ENCODE measurements around the gene OTOG. TPM values are rescaled to one million over a fixed set of nuclear protein-coding genes. Genes with fewer than 3 reads are reported as not detected.

Gene OTOG
- total RNA-seq, 1 donor from 2014 or later = not detected

GRCh38 chr11:17548444-17548843, 1.4 kb downstream of the OTOG start:
- no peak overlapping the region for H3K4me3 Mint-ChIP-seq (ENCODE audit: low read depth)
- no peak overlapping the region for H3K27ac Mint-ChIP-seq
- intact Hi-C loops (cut with micrococcal nuclease) = no loop called here
- H3K27me3 Mint-ChIP-seq (ENCODE audit: low read depth) = peaks cover 29% of the 10 kb centered on the region
- no peaks in the 10 kb centered on the region for H3K36me3 Mint-ChIP-seq (ENCODE audit: low read depth)
- peaks cover 13% of the 10 kb centered on the region for H3K4me1 Mint-ChIP-seq (ENCODE audit: low read depth)
- no peak for DNase-seq (ENCODE audit: low spot score)
- no peaks in the 10 kb centered on the region for H3K9me3 Mint-ChIP-seq

GRCh38 chr11:17550450-17551346, 3.6 kb downstream of the OTOG start:
- H3K4me3 Mint-ChIP-seq (ENCODE audit: low read depth) = no peak overlapping the region
- intact Hi-C loops (cut with micrococcal nuclease) = no loop called here
- no peaks in the 10 kb centered on the region for H3K9me3 Mint-ChIP-seq
- no peaks in the 10 kb centered on the region for H3K36me3 Mint-ChIP-seq (ENCODE audit: low read depth)
- DNase-seq (ENCODE audit: low spot score) = no peak
- H3K27me3 Mint-ChIP-seq (ENCODE audit: low read depth) = peaks cover 20% of the 10 kb centered on the region
- peaks cover 9% of the 10 kb centered on the region for H3K4me1 Mint-ChIP-seq (ENCODE audit: low read depth)
- H3K27ac Mint-ChIP-seq = no peak overlapping the region

GRCh38 chr11:17551347-17552040, 4.4 kb downstream of the OTOG start:
- Mint-ChIP-seq H3K27ac (no peak overlapping the region), H3K9me3 (no peaks in the 10 kb centered on the region), H3K36me3 (ENCODE audit: low read depth) (no peaks in the 10 kb centered on the region), H3K4me3 (ENCODE audit: low read depth) (no peak overlapping the region), H3K4me1 (ENCODE audit: low read depth) (peaks cover 9% of the 10 kb centered on the region), H3K27me3 (ENCODE audit: low read depth) (peaks cover 12% of the 10 kb centered on the region)
- intact Hi-C loops (cut with micrococcal nuclease) = no loop called here
- DNase-seq (ENCODE audit: low spot score) = no peak

GRCh38 chr11:17552041-17552355, 4.9 kb downstream of the OTOG start:
- Mint-ChIP-seq H3K4me1 (ENCODE audit: low read depth) (peaks cover 9% of the 10 kb centered on the region), H3K27ac (no peak overlapping the region), H3K4me3 (ENCODE audit: low read depth) (no peak overlapping the region), H3K36me3 (ENCODE audit: low read depth) (no peaks in the 10 kb centered on the region), H3K27me3 (ENCODE audit: low read depth) (peaks cover 7% of the 10 kb centered on the region), H3K9me3 (no peaks in the 10 kb centered on the region)
- intact Hi-C loops (cut with micrococcal nuclease) = no loop called here
- no peak for DNase-seq (ENCODE audit: low spot score)

- H3K4me1 Mint-ChIP-seq (ENCODE audit: low read depth) = peaks cover 9% of the 10 kb centered on the region
- intact Hi-C loops (cut with micrococcal nuclease) = no loop called here
- H3K36me3 Mint-ChIP-seq (ENCODE audit: low read depth) = no peaks in the 10 kb centered on the region
- no peaks in the 10 kb centered on the region for H3K9me3 Mint-ChIP-seq
- H3K27me3 Mint-ChIP-seq (ENCODE audit: low read depth) = peaks cover 2% of the 10 kb centered on the region
- no peak for DNase-seq (ENCODE audit: low spot score)
- H3K27ac Mint-ChIP-seq = no peak overlapping the region
- no peak overlapping the region for H3K4me3 Mint-ChIP-seq (ENCODE audit: low read depth)
Observed at GRCh38 chr11:17552392-17553248, 5.6 kb downstream of the OTOG start.

- Mint-ChIP-seq H3K36me3 (ENCODE audit: low read depth) (no peaks in the 10 kb centered on the region), H3K27me3 (ENCODE audit: low read depth) (peaks cover 2% of the 10 kb centered on the region), H3K27ac (no peak overlapping the region), H3K4me3 (ENCODE audit: low read depth) (no peak overlapping the region), H3K9me3 (no peaks in the 10 kb centered on the region), H3K4me1 (ENCODE audit: low read depth) (peaks cover 9% of the 10 kb centered on the region)
- DNase-seq (ENCODE audit: low spot score) = no peak
- intact Hi-C loops (cut with micrococcal nuclease) = no loop called here
Observed at GRCh38 chr11:17553249-17553546, 6.1 kb downstream of the OTOG start.

- no peaks in the 10 kb centered on the region for H3K9me3 Mint-ChIP-seq
- DNase-seq (ENCODE audit: low spot score) = no peak
- no peak overlapping the region for H3K4me3 Mint-ChIP-seq (ENCODE audit: low read depth)
- H3K4me1 Mint-ChIP-seq (ENCODE audit: low read depth) = peaks cover 9% of the 10 kb centered on the region
- H3K27ac Mint-ChIP-seq = no peak overlapping the region
- H3K27me3 Mint-ChIP-seq (ENCODE audit: low read depth) = peaks cover 2% of the 10 kb centered on the region
- intact Hi-C loops (cut with micrococcal nuclease) = no loop called here
- H3K36me3 Mint-ChIP-seq (ENCODE audit: low read depth) = no peaks in the 10 kb centered on the region
Observed at GRCh38 chr11:17554487-17554886, 7.4 kb downstream of the OTOG start.

- no peak overlapping the region for H3K27ac Mint-ChIP-seq
- H3K36me3 Mint-ChIP-seq (ENCODE audit: low read depth) = no peaks in the 10 kb centered on the region
- no peak overlapping the region for H3K4me3 Mint-ChIP-seq (ENCODE audit: low read depth)
- intact Hi-C loops (cut with micrococcal nuclease) = no loop called here
- DNase-seq (ENCODE audit: low spot score) = no peak
- H3K27me3 Mint-ChIP-seq (ENCODE audit: low read depth) = peaks cover 5% of the 10 kb centered on the region
- no peaks in the 10 kb centered on the region for H3K9me3 Mint-ChIP-seq
- no peaks in the 10 kb centered on the region for H3K4me1 Mint-ChIP-seq (ENCODE audit: low read depth)
Observed at GRCh38 chr11:17556999-17557398, 9.9 kb downstream of the OTOG start.

GRCh38 chr11:17558025-17558780, 11.1 kb downstream of the OTOG start:
- H3K9me3 Mint-ChIP-seq = no peaks in the 10 kb centered on the region
- intact Hi-C loops (cut with micrococcal nuclease) = no loop called here
- no peak overlapping the region for H3K4me3 Mint-ChIP-seq (ENCODE audit: low read depth)
- H3K27ac Mint-ChIP-seq = no peak overlapping the region
- H3K27me3 Mint-ChIP-seq (ENCODE audit: low read depth) = peaks cover 7% of the 10 kb centered on the region
- H3K36me3 Mint-ChIP-seq (ENCODE audit: low read depth) = no peaks in the 10 kb centered on the region
- H3K4me1 Mint-ChIP-seq (ENCODE audit: low read depth) = no peaks in the 10 kb centered on the region
- DNase-seq (ENCODE audit: low spot score) = no peak

- no peak overlapping the region for H3K4me3 Mint-ChIP-seq (ENCODE audit: low read depth)
- H3K27ac Mint-ChIP-seq = no peak overlapping the region
- intact Hi-C loops (cut with micrococcal nuclease) = no loop called here
- no peaks in the 10 kb centered on the region for H3K36me3 Mint-ChIP-seq (ENCODE audit: low read depth)
- H3K27me3 Mint-ChIP-seq (ENCODE audit: low read depth) = peaks cover 7% of the 10 kb centered on the region
- no peak for DNase-seq (ENCODE audit: low spot score)
- H3K4me1 Mint-ChIP-seq (ENCODE audit: low read depth) = no peaks in the 10 kb centered on the region
- H3K9me3 Mint-ChIP-seq = no peaks in the 10 kb centered on the region
Observed at GRCh38 chr11:17558916-17559315, 11.9 kb downstream of the OTOG start.

- Mint-ChIP-seq H3K36me3 (ENCODE audit: low read depth) (no peaks in the 10 kb centered on the region), H3K9me3 (no peaks in the 10 kb centered on the region), H3K27ac (no peak overlapping the region), H3K4me1 (ENCODE audit: low read depth) (no peaks in the 10 kb centered on the region), H3K4me3 (ENCODE audit: low read depth) (no peak overlapping the region), H3K27me3 (ENCODE audit: low read depth) (peaks cover 7% of the 10 kb centered on the region)
- intact Hi-C loops (cut with micrococcal nuclease) = no loop called here
- no peak for DNase-seq (ENCODE audit: low spot score)
Observed at GRCh38 chr11:17559341-17560087, 12.5 kb downstream of the OTOG start.
